HG03159 (cell line): ENCODE results near the gene PNN.
"Not testable (repeated sequence)": the region's sequence is repeated elsewhere in the genome, so short reads cannot be mapped to it uniquely, and the experiment has no call there.

ENCODE experiments used
- ATAC-seq: cut with Tn5 transposase; IDR thresholded peaks from one replicate; pipeline ENCODE4 v1.9.1; 2021; ENCODE audit warnings: mild to moderate bottlenecking, moderate library complexity; ENCODE audit not compliant: unreplicated experiment

The PNN gene

DNA sequence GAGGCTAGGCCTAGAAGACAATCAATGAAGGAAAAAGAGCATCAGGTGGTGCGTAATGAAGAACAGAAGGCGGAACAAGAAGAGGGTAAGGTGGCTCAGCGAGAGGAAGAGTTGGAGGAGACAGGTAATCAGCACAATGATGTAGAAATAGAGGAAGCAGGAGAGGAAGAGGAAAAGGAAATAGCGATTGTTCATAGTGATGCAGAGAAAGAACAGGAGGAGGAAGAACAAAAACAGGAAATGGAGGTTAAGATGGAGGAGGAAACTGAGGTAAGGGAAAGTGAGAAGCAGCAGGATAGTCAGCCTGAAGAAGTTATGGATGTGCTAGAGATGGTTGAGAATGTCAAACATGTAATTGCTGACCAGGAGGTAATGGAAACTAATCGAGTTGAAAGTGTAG is 5.5 kb downstream of the PNN start:
- ATAC-seq: no peak

DNA sequence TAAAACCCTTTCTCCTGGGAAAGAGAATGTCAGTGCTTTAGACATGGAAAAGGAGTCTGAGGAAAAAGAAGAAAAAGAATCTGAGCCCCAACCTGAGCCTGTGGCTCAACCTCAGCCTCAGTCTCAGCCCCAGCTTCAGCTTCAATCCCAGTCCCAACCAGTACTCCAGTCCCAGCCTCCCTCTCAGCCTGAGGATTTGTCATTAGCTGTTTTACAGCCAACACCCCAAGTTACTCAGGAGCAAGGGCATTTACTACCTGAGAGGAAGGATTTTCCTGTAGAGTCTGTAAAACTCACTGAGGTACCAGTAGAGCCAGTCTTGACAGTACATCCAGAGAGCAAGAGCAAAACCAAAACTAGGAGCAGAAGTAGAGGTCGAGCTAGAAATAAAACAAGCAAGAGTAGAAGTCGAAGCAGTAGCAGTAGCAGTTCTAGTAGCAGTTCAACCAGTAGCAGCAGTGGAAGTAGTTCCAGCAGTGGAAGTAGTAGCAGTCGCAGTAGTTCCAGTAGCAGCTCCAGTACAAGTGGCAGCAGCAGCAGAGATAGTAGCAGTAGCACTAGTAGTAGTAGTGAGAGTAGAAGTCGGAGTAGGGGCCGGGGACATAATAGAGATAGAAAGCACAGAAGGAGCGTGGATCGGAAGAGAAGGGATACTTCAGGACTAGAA is 6.1 kb downstream of the PNN start:
- ATAC-seq: no peak

DNA sequence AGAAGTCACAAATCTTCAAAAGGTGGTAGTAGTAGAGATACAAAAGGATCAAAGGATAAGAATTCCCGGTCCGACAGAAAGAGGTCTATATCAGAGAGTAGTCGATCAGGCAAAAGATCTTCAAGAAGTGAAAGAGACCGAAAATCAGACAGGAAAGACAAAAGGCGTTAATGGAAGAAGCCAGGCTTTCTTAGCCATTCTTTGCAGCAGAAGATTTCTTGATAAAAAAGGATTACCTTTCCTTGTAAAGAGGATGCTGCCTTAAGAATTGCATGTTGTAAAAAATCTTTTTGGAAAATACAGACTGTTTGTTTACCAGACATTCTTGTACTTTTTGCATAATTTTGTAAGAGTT is 6.6 kb downstream of the PNN start:
- ATAC-seq: no peak

DNA sequence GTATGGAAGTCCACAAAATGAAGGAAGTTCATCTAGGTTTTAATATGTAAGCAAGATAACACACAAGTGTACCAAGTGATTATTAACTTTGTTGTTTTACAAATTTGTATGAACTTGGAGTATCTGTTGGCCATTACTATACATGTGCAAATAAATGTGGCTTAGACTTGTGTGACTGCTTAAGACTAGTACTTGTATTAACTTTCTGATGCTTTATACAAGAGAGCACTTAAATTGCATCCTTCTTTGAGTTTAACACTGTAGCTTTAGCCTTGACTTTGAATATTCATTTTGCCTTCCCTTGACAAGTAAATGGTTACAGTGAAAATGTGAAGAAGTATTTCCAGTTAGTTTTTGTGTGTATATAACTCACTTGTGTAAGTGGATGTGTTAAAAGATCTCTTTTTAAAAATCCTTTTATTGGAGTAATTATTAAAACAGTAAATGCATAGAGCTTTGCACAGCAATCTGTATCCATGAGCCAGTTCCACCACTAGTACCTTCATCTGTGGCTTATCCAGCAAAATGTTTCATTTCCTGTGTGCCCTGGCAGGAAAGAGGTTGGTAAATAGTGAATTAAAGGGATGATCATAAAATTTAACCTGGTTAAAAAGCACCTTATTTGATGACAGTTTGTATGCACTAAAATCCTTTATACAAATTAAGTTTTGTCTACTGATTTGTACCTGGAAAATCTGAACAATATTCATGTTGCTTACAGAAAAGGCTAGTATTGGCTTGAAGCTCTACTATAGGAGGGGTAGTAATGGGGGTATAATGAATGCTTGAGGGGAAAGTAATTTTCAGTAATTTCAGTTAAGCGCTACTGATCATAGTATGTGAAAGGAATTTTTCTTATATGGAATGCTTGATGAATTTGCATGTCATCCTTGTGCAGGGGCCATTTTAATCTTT is 8.0 kb downstream of the PNN start:
- ATAC-seq: no peak

- ATAC-seq: not testable (repeated sequence)
These were observed 8.6 kb downstream of the PNN start for GRCh38 chr14:39183685-39184003.

- no peak for ATAC-seq
These were observed 9.7 kb downstream of the PNN start for GRCh38 chr14:39184628-39185255.

GRCh38 chr14:39185256-39186049 is 10.4 kb downstream of the PNN start:
- no peak for ATAC-seq

GRCh38 chr14:39186941-39187525 is 12.0 kb downstream of the PNN start:
- no peak for ATAC-seq

DNA sequence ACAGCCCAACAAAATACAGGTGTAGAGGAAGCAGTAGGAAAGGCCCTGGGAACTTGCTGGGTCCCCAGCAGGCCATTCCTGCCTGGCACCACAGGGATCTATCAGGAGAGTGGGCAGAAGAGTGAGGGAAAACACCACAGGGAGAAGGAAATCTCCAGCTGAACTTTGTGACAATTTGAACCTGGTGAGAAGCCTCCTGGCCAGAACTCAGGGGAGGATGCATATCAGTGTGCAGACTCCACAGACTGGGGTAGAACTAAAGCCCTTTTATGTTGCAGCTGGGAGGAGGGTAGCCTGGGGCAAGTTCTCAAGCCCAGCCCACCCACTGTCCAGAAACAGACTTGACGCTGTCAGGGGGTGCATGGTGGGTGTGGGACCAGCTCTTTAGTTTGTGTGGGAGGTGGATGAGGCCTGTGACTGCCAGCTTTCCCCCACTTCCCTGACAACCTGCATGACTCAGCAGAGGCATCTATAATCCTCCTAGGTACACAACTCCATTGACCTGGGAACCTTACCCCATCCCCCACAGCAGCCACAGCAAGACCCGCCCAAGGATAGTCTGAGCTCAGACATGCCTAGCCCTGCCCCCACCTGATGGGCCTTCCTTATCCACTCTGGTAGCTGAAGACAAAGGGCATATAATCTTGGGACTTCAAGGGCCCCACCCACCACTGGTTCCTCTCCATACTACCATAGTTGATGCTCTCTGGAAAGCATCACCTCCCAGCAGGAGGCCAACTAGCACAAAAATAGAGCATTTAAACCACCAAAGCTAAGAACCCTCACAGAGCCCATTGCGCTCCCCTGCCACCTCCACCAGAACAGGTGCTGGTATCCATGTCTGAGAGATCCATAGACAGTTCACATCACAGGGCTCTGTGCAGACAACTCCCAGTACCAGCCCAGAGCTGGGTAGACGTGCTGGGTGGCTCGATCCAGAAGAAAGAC is 28.9 kb downstream of the PNN start:
- ATAC-seq: no peak

DNA sequence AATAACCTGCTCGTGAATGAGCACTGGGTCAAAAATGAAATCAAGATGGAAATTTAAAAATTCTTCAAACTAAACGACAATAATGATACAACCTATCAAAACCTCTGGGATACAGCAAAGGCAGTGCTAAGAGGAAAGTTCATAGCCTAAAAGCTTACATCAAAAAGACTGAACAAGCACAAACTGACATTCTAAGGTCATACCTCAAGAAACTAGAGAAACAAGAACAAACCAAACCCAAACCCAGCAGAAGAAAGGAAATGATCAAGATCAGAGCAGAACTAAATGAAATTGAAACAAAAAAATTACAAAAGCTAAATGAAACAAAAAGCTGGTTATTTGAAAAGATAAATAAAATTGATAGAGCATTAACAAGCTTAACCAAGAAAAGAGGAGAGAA is 32.4 kb downstream of the PNN start:
- not testable (repeated sequence) for ATAC-seq

DNA sequence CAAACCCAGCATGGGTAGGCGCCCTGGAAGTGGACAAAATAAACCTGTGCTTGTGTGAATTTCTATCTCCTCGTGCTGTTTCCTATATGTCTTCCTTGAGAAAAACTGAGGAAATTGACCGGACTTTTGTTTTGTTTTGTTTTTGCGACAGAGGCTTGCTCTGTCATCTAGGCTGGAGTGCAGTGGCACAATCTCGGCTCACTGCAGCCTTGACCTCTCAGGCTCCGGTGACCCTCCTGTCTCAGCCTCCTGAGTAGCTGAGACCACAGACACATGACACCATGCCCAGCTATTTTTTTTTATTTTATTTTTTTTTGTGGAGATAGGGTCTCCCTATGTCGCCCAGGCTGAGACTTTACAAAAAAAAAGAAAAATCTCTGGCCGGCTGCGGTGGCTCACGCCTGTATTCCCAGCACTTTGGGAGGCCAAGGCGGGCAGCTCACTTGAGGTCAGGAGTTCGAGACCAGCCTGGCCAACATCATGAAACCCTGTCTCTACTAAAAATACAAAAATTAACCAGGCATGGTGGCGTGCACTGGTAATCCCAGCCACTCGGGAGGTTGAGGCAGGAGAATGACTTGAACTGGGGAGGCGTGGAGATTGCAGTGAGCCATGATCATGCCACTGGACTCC is 36.2 kb downstream of the PNN start:
- ATAC-seq: no peak

- ATAC-seq: no peak
These were observed 37.0 kb downstream of the PNN start for GRCh38 chr14:39212034-39212433.

DNA sequence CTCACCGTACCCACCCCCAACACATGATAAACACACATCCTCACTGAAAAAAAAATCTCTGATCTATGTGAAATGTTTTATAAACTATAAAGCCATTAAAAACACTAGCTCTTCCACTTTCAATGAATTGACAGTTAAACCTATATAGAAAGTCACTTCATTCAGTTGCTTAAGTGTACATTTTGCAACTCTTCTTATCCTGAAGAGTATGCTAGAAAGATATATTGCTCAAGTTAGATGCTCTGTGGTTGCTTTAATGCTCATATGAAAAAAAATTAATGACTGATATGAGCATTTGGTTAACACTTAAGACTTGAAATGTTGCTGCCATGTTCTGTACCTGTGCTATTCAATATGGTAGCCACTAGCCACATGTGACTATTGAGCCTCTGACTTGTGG is 37.6 kb downstream of the PNN start:
- no peak for ATAC-seq

DNA sequence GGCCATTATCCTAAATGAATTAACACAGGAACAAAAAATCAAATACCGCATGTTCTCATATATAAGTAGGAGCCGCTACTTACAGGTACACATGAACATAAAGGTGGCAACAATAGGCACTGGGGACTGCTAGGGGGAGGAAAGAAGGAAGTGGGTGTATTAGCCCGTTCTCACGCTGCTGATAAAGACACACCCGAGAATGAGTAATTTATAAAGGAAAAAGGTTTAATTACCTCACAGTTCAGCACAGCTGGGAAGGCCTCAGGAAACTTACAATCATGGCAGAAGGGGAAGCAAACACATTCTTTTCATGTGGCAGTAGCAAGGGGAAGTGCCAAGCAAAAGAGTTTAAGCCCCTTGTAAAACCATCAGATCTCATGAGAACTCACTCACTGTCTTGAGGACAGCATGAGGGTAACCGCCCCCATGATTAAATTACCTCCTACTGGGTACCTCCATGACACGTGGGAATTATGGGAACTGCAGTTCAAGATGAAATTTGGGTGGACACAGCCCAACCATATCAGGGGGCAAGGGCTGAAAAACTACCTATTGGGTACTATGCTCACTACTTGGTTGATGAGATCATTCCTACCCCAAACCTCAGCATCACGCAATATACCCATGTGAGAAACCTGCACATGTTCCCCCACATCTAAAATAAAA is 42.3 kb downstream of the PNN start:
- ATAC-seq: no peak

DNA sequence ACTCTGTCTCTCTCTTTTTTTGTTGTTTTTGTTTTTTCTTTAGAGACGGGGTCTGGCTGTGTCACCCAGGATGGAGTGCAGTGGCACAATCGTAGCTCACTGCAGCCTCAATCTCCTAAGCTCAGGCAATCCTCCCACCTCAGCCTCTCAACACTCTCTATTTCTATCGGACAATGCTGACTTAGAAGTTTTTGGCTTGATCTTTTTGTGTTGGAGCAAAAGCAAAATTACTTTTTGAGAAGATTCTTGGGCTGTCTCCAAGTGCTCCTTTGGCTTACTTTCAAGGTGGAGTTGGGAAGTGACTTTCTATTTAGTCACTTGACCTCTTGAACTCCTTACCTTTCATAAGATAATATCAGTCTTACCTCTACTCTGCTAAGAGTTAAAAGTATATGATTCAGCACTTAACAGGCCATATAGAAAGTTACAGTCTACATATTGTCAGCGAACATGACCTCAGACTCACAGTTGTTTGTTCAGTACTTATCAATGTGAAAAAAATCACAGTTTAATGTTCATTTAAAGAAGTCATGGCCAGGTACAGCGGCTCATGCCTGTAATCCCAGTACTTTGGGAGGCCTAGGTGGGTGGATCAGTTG is 43.2 kb downstream of the PNN start:
- ATAC-seq: no peak

- no peak for ATAC-seq
These were observed 44.0 kb downstream of the PNN start for GRCh38 chr14:39219075-39219499.

GRCh38 chr14:39220473-39220872 is 45.4 kb downstream of the PNN start:
- ATAC-seq: not testable (repeated sequence)

GRCh38 chr14:39228044-39228443 is 53.0 kb downstream of the PNN start:
- no peak for ATAC-seq
